K562 (cell line): ENCODE data around the gene PGAP2. TPM values are rescaled to one million over a fixed set of nuclear protein-coding genes. Genes with fewer than 3 reads are reported as not detected.

Experiments used
- CREB3L1 ChIP-seq: fragments of 450-650 bp; IDR thresholded peaks from 2 replicates; pipeline ENCODE4 v1.6.1; 2014; ENCODE audit warnings: low read depth, mild to moderate bottlenecking, moderate library complexity, borderline replicate concordance
- EP400 ChIP-seq: fragments of 450-650 bp; IDR thresholded peaks from 2 replicates; pipeline ENCODE4 v1.6.1; 2017; ENCODE audit warnings: antibody characterized with exemption, mild to moderate bottlenecking, moderate library complexity
- POLR2AphosphoS2 ChIP-seq: IDR thresholded peaks from 2 replicates; pipeline ENCODE4 v1.6.1; 2012; ENCODE audit warnings: low read length, improper control_type of control experiment
- PYGO2 ChIP-seq: fragments of 450-650 bp; IDR thresholded peaks from 2 replicates; pipeline ENCODE4 v1.6.1; 2016; ENCODE audit warnings: mild to moderate bottlenecking, missing genetic modification characterization, moderate library complexity, missing compliant biosample characterization
- RB1 ChIP-seq: fragments of 450-650 bp; IDR thresholded peaks from 2 replicates; pipeline ENCODE4 v1.6.1; 2017; ENCODE audit warnings: low read depth, mild to moderate bottlenecking
- SAFB2 ChIP-seq: fragments of 200-400 bp; formaldehyde crosslinking; IDR thresholded peaks from 2 replicates; pipeline ENCODE4 v1.6.1; 2018; ENCODE audit warnings: borderline replicate concordance, low read length, low read depth, moderate library complexity; ENCODE audit not compliant: severe bottlenecking
- SMARCB1 ChIP-seq: IDR thresholded peaks from 2 replicates; pipeline ENCODE4 v1.6.1; 2011; ENCODE audit warnings: improper control_type of control experiment, low read depth; ENCODE audit not compliant: insufficient read length
- SPI1 ChIP-seq: IDR thresholded peaks from 2 replicates; pipeline ENCODE4 v1.6.1; 2011; ENCODE audit warnings: low read depth, low read length, control low read depth, borderline replicate concordance
- STAG1 ChIP-seq: sonication (generic); formaldehyde crosslinking; IDR thresholded peaks from 2 replicates; pipeline ENCODE4 v1.5.0; 2020; ENCODE audit warnings: missing genetic modification reagents, borderline replicate concordance
- TCF7L2 ChIP-seq: fragments of 150-350 bp; IDR thresholded peaks from 2 replicates; pipeline ENCODE4 v1.6.1; 2016; ENCODE audit warnings: low read depth, mild to moderate bottlenecking, low read length, moderate library complexity
- TSHZ1 ChIP-seq: fragments of 250-450 bp; sonication (Bioruptor Pico); IDR thresholded peaks from 2 replicates; pipeline ENCODE4 v1.4.0; 2020; ENCODE audit warnings: mild to moderate bottlenecking, moderate library complexity
- ZBTB11 ChIP-seq, 3 experiments: fragments of 200-800 bp in 1 of 3; fragments of 250-450 bp in 1 of 3; fragments of 450-650 bp in 1 of 3; sonication (Bioruptor Pico) in 1 of 3; sonication (Bioruptor generic) in 1 of 3; formaldehyde crosslinking in 1 of 3; IDR thresholded peaks; 2 replicates each; pipeline versions ENCODE4 v1.6.1 to v1.8.0; 2016 to 2022; ENCODE audit warnings: mild to moderate bottlenecking in 2 of 3, missing genetic modification characterization in 2 of 3, missing compliant biosample characterization in 1 of 3, moderate library complexity in 1 of 3
- ZFP36 ChIP-seq: fragments of 150-350 bp; IDR thresholded peaks from 2 replicates; pipeline ENCODE4 v1.6.1; 2018; ENCODE audit warnings: low read length, low read depth; ENCODE audit not compliant: partially characterized antibody
- ZKSCAN1 ChIP-seq: fragments of 150-350 bp; IDR thresholded peaks from 2 replicates; pipeline ENCODE4 v1.6.1; 2016; ENCODE audit warnings: low read depth, low read length
- ZNF347 ChIP-seq: fragments of 450-650 bp; formaldehyde crosslinking; IDR thresholded peaks from 2 replicates; pipeline ENCODE4 v1.4.0; 2020; ENCODE audit warnings: low read depth, mild to moderate bottlenecking, moderate library complexity
- ZNF583 ChIP-seq: fragments of 250-450 bp; sonication (Bioruptor Pico); IDR thresholded peaks from 2 replicates; pipeline ENCODE4 v1.4.0; 2020
- ZNF644 ChIP-seq: fragments of 200-800 bp; sonication (Bioruptor generic); IDR thresholded peaks from 2 replicates; pipeline ENCODE4 v1.6.1; 2016; ENCODE audit warnings: low read depth, missing genetic modification characterization, missing compliant biosample characterization
- ZNF766 ChIP-seq: fragments of 200-800 bp; sonication (Bioruptor generic); conservative IDR thresholded peaks from 2 replicates; pipeline ENCODE4 v1.6.1; 2016; ENCODE audit warnings: missing genetic modification characterization, missing compliant biosample characterization
- polyA plus RNA-seq, 8 experiments: library from polyadenylated mRNA; depleted of rRNA in 4 of 8; stranded (reverse) in 5 of 8; unstranded in 3 of 8; fragments of >200 nt; fragmentation: Nextera tagmentation in 2 of 8; fragmentation: Illumina TruSeq in 1 of 8; extraction: Ambion mirVana in 2 of 8; extraction: Trizol in 1 of 8; gene quantifications; 2 replicates each; pipeline versions ENCODE4 v1.2.1 to v1.2.3, GENCODE V29; 2011 to 2014; ENCODE audit warnings: inconsistent platforms in 1 of 8, missing spikeins in 1 of 8
- total RNA-seq, 7 experiments: library from RNA; depleted of rRNA in 6 of 7; stranded (reverse); fragments of >200 nt in 6 of 7; fragmentation: Illumina TruSeq in 2 of 7; extraction: Trizol in 2 of 7; gene quantifications; 2 replicates each; pipeline versions ENCODE4 v1.2.1 to v1.2.3, GENCODE V29; 2011 to 2021; ENCODE audit warnings: low replicate concordance in 1 of 7

Gene PGAP2
- total and polyA plus RNA-seq, 9 of the 15 experiments (the other 6 are each of a cell fraction or from before 2014, with no cell fraction given), result 17.9 to 47.2 (median 33.7) TPM

GRCh38 chr11:3807909-3808860 is at the start of gene PGAP2 (continued):
- no peak; the same call in 1 of the 2 replicates for TF ChIP-seq RB1
- no peak for TF ChIP-seq ZNF766 (CRISPR knock-in tag)
- no peak for TF ChIP-seq ZNF583 (CRISPR knock-in tag)
- TF ChIP-seq EP400, result 0 out of 2 replicates have a peak, but pooled peaks have one; percentile 45
- 0 out of 2 replicates have a peak, but pooled peaks have one; percentile 11 for TF ChIP-seq SPI1
- TF ChIP-seq CREB3L1, result no peak
- TF ChIP-seq PYGO2 (tag), result no peak
- TF ChIP-seq STAG1 (CRISPR knock-in tag), result no peak
- no peak for TF ChIP-seq SAFB2
- no peak for TF ChIP-seq ZNF644 (tag)
- no peak for TF ChIP-seq SMARCB1
- no peak for TF ChIP-seq ZBTB11 (CRISPR knock-in tag; IDR thresholded peaks at IDR 0.05)
- TF ChIP-seq POLR2AphosphoS2, result no peak
- no peak for TF ChIP-seq TSHZ1 (CRISPR knock-in tag)
- TF ChIP-seq ZKSCAN1, result no peak
- no peak for TF ChIP-seq ZNF347 (CRISPR knock-in tag)
- no peak for TF ChIP-seq ZFP36
- TF ChIP-seq TCF7L2, result no peak
